HCT116 (cell line): ENCODE measurements around the gene ZNF276. TPM values are rescaled to one million over a fixed set of nuclear protein-coding genes. Genes with fewer than 3 reads are reported as not detected.

ENCODE experiments used
- ATAC-seq: fragments of 200-7000 bp; cut with Tn5 transposase; 2 replicates; pipeline ENCODE4 v1.9.1; 2020; ENCODE audit warnings: mild to moderate bottlenecking, moderate library complexity
- BruUV-seq: library from RNA; stranded (reverse); fragments of 400-500 nt; replicated peaks from 2 replicates; lab custom pipeline; 2021; lab: Mats Ljungman, UMichigan
- CTCF ChIA-PET: fragments of 300-600 bp; sonication (Branson Sonifier 250); formaldehyde crosslinking; loops from one replicate; lab custom pipeline; 2021; ENCODE audit warnings: antibody characterized with exemption; lab: Charles Lee
- POLR2A ChIA-PET: fragments of 300-600, 350-600 bp; sonication (Branson Sonifier 250); formaldehyde crosslinking; loops from one replicate; lab custom pipeline; 2021; ENCODE audit warnings: antibody characterized with exemption; lab: Charles Lee
- RAD21 ChIA-PET, 2 experiments: fragments of 300-600 bp; sonication (Branson Sonifier 250); formaldehyde crosslinking; loops; one replicate each; lab custom pipeline; 2023; ENCODE audit warnings: low total read pairs in 2 of 2; ENCODE audit not compliant: uncharacterized antibody in 2 of 2, unreplicated experiment in 2 of 2, low non-redundant PET in 1 of 2; lab: Charles Lee
- DNase-seq: peaks from one replicate; pipeline ENCODE4 v3.0.0-alpha.2; 2010; ENCODE audit warnings: low read depth, low spot score
- H2AFZ ChIP-seq: fragments of 200-600 bp; shearing (Covaris generic), sonication (generic); 2 replicates; pipeline ENCODE4 v1.6.1; 2017; ENCODE audit warnings: low read depth, mixed run types, mixed read lengths, antibody characterized with exemption, low read length; ENCODE audit not compliant: poor library complexity, severe bottlenecking
- H3K27ac ChIP-seq: 2 replicates; pipeline ENCODE4 v1.5.1; 2012; ENCODE audit warnings: low read depth, low read length
- H3K27me3 ChIP-seq: fragments of 200-600 bp; sonication (generic); 2 replicates; pipeline ENCODE4 v1.6.1; 2016; ENCODE audit warnings: mixed run types, low read length, mixed read lengths; ENCODE audit not compliant: insufficient read depth
- H3K36me3 ChIP-seq, 2 experiments: fragments of 200-500 bp in 1 of 2; fragments of 200-600 bp in 1 of 2; sonication (Bioruptor generic) in 1 of 2; sonication (generic) in 1 of 2; 2 replicates each; pipeline versions ENCODE4 v1.5.1 to v1.6.1; 2014 to 2016; ENCODE audit warnings: low read length in 2 of 2, inconsistent platforms in 1 of 2, mixed read lengths in 1 of 2, mixed run types in 1 of 2; ENCODE audit not compliant: insufficient read depth in 2 of 2, control insufficient read depth in 1 of 2
- H3K4me1 ChIP-seq, 2 experiments: fragments of 200-600 bp in 1 of 2; sonication (generic) in 1 of 2; 2 replicates each; pipeline versions ENCODE4 v1.5.1 to v1.6.1; 2012 to 2017; ENCODE audit warnings: low read length in 2 of 2, inconsistent platforms in 1 of 2, mild to moderate bottlenecking in 1 of 2, mixed read lengths in 1 of 2, mixed run types in 1 of 2, moderate library complexity in 1 of 2; ENCODE audit not compliant: insufficient read depth in 2 of 2, control insufficient read depth in 1 of 2
- H3K4me2 ChIP-seq: fragments of 200-600 bp; sonication (generic); 2 replicates; pipeline ENCODE4 v1.6.1; 2017; ENCODE audit warnings: mixed run types, low read length, mixed read lengths
- H3K4me3 ChIP-seq, 2 experiments: fragments of 200-600 bp in 1 of 2; sonication (generic) in 1 of 2; replicated peaks in 1 of 2; 2 replicates each; pipeline ENCODE4 v1.5.1; 2011 to 2016; ENCODE audit warnings: low read length in 2 of 2, control low read depth in 1 of 2, low read depth in 1 of 2, mild to moderate bottlenecking in 1 of 2, mixed read lengths in 1 of 2, mixed run types in 1 of 2
- H3K79me2 ChIP-seq: fragments of 200-600 bp; sonication (generic); 2 replicates; pipeline ENCODE4 v1.6.1; 2017; ENCODE audit warnings: mild to moderate bottlenecking, mixed run types, low read length, moderate library complexity, mixed read lengths; ENCODE audit not compliant: insufficient read depth
- H3K9ac ChIP-seq: fragments of 200-600 bp; sonication (generic); 2 replicates; pipeline ENCODE4 v1.6.1; 2016; ENCODE audit warnings: low read length, mixed read lengths
- H3K9me2 ChIP-seq: fragments of 200-600 bp; sonication (generic), shearing (Covaris generic); 2 replicates; pipeline ENCODE4 v1.6.1; 2017; ENCODE audit warnings: mixed run types, mild to moderate bottlenecking, moderate library complexity; ENCODE audit not compliant: insufficient read depth
- H3K9me3 ChIP-seq, 2 experiments: fragments of 200-500 bp in 1 of 2; fragments of 200-600 bp in 1 of 2; sonication (Bioruptor generic) in 1 of 2; sonication (generic) in 1 of 2; 2 replicates each; pipeline ENCODE4 v1.6.1; 2014 to 2017; ENCODE audit warnings: low read length in 2 of 2, mixed read lengths in 2 of 2, inconsistent platforms in 1 of 2, low read depth in 1 of 2, mild to moderate bottlenecking in 1 of 2, mixed run types in 1 of 2, moderate library complexity in 1 of 2; ENCODE audit not compliant: control insufficient read depth in 1 of 2, insufficient read depth in 1 of 2
- H4K20me1 ChIP-seq: fragments of 200-600 bp; sonication (generic), shearing (Covaris generic); 2 replicates; pipeline ENCODE4 v1.6.1; 2017; ENCODE audit warnings: mixed run types, mild to moderate bottlenecking, moderate library complexity; ENCODE audit not compliant: insufficient read depth
- ATF3 ChIP-seq: IDR thresholded peaks from 2 replicates; pipeline ENCODE4 v1.6.1; 2012
- CTCF ChIP-seq, 3 experiments: fragments of 200-600 bp in 1 of 3; sonication (generic) in 1 of 3; IDR thresholded peaks in 2 of 3; conservative IDR thresholded peaks in 1 of 3; 2 replicates each; pipeline ENCODE4 v1.5.1; 2012 to 2017; ENCODE audit warnings: low read depth in 2 of 3, low read length in 2 of 3, antibody characterized with exemption in 1 of 3, borderline replicate concordance in 1 of 3, control low read depth in 1 of 3, mild to moderate bottlenecking in 1 of 3, mixed read lengths in 1 of 3, mixed run types in 1 of 3, moderate library complexity in 1 of 3; ENCODE audit not compliant: insufficient read depth in 1 of 3
- EZH2 ChIP-seq: fragments of 200-600 bp; sonication (generic); IDR thresholded peaks from 2 replicates; pipeline ENCODE4 v1.6.1; 2017; ENCODE audit warnings: antibody characterized with exemption, mixed run types
- EZH2phosphoT487 ChIP-seq: fragments of 200-600 bp; IDR thresholded peaks from 2 replicates; pipeline ENCODE4 v1.6.1; 2018; ENCODE audit warnings: antibody characterized with exemption, borderline replicate concordance
- POLR2AphosphoS5 ChIP-seq: IDR thresholded peaks from 2 replicates; pipeline ENCODE4 v1.6.1; 2011; ENCODE audit warnings: mild to moderate bottlenecking, low read depth, low read length, moderate library complexity
- SIN3A ChIP-seq: IDR thresholded peaks from 2 replicates; pipeline ENCODE4 v1.6.1; 2012; ENCODE audit warnings: low read depth
- SRF ChIP-seq: IDR thresholded peaks from 2 replicates; pipeline ENCODE4 v1.6.1; 2012; ENCODE audit warnings: low read depth
- ZFX ChIP-seq: fragments of 450-650 bp; IDR thresholded peaks from 2 replicates; pipeline ENCODE4 v1.6.1; 2017
- ZNF274 ChIP-seq: fragments of 200-500 bp; sonication (Bioruptor generic); IDR thresholded peaks from 2 replicates; pipeline ENCODE4 v1.6.1; 2014; ENCODE audit warnings: mild to moderate bottlenecking, low read depth, low read length, inconsistent platforms
- intact Hi-C: fragments of 100-400 bp; cut with micrococcal nuclease; formaldehyde crosslinking; loops from 2 replicates; pipeline ENCODE4 v1.10.0; 2022
- total RNA-seq: library from RNA; stranded (reverse); gene quantifications from one replicate; pipeline ENCODE4 v1.2.1, GENCODE V29; 2021; ENCODE audit not compliant: unreplicated experiment

The ZNF276 gene
- total RNA-seq, 1 experiment from 2014 or later = 49.9 TPM

GRCh38 chr16:89738072-89738377 is 16.7 kb downstream of the ZNF276 start:
- no peaks in the 10 kb centered on the region for H3K27me3 ChIP-seq
- H3K9me2 ChIP-seq = no peaks in the 10 kb centered on the region
- no peak for DNase-seq
- peaks cover 8% of the 10 kb centered on the region; the same call in 1 of the 2 replicates for H3K79me2 ChIP-seq
- H4K20me1 ChIP-seq = no peaks in the 10 kb centered on the region; the same call in 1 of the 2 replicates
- H3K9me3 ChIP-seq = no peaks in the 10 kb centered on the region
- ChIA-PET RAD21 (no interaction called here), POLR2A (no interaction called here), CTCF (no interaction called here)
- H3K4me1 ChIP-seq = no peaks in the 10 kb centered on the region
- peak; percentile 7; the same call in 1 of the 2 replicates for ATAC-seq
- H3K4me2 ChIP-seq = no peak overlapping the region
- TSS peak; percentile 14 for BruUV-seq
- H3K9ac ChIP-seq = no peak overlapping the region
- intact Hi-C loops = loop anchor here (5.0 kb wide), 1 partner anchor 49 kb away; no protein-coding TSS in a partner anchor
- no peak overlapping the region for H2AFZ ChIP-seq
- H3K27ac ChIP-seq = peak overlapping the region; percentile 19; the same call in 1 of the 2 replicates
- peaks cover 74 to 86% of the 10 kb centered on the region in 2 experiments for H3K36me3 ChIP-seq
- no peak for TF ChIP-seq POLR2AphosphoS5
- TF ChIP-seq SRF = no peak
- H3K4me3 ChIP-seq = no peak overlapping the region

DNA sequence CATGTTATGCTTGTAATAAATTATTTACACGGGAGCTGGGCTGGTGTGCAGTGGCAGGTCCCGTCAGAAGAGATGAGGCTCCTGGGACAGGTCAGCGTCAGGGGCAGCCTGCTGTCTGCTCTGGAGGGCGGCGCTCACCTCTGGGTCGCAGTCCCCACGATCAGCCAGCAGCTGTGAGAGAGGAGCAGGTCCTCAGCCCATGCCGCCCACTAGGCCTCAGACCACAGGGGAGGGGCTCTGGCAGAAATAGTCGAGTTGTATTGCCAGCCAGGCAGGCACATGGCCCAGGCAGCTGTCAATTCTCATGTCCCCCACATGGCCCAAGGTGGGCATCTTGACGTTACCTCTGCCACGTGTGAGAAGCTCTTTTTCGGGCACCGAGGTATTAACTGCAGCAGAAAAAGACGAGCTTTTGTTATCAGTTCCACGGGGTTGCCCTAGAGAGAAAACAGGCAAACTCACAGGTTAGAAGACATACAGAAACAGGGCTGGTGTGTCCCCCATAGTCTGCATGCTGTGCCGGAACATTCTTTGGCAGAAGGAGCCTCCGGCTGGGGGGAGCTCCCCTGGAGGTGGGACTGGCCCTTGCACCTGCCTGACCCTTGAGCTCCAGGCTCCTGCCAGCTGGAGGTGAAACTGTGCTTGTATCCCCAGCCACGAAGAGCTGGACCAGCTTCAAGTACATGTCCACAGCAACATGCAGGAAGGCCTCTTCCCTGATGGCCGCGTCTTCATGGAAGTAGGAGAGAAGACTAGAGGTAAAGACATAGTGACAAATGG is 17.4 kb downstream of the ZNF276 start:
- ChIA-PET POLR2A (interaction anchor here (0.6 kb wide), 1 partner anchor 487 kb away, joined by 3 read pairs; no protein-coding TSS in a partner anchor), CTCF (no interaction called here), RAD21 (no interaction called here)
- H3K4me1 ChIP-seq = no peaks in the 10 kb centered on the region
- DNase-seq = no peak
- ATAC-seq = peak; percentile 7; the same call in 1 of the 2 replicates
- intact Hi-C loops = loop anchor here (5.0 kb wide), 1 partner anchor 49 kb away; no protein-coding TSS in a partner anchor
- peak overlapping the region; percentile 19 for H3K27ac ChIP-seq
- H3K4me2 ChIP-seq = no peak overlapping the region
- TF ChIP-seq EZH2phosphoT487 (no peak), ZFX (peak; percentile 28; the same call in 1 of the 2 replicates), CTCF (IDR thresholded peaks at IDR 0.05 in 2 of 3, conservative IDR thresholded peaks at IDR 0.05 in 1 of 3; ENCODE audit: borderline replicate concordance in 1 of 3, insufficient read depth in 1 of 3, low read depth in 2 of 3, low read length in 2 of 3) (no peak), ZNF274 (no peak), EZH2 (no peak), ATF3 (no peak), SIN3A (0 out of 2 replicates have a peak, but pooled peaks have one; percentile 28)
- H4K20me1 ChIP-seq = no peaks in the 10 kb centered on the region; the same call in 1 of the 2 replicates
- no TSS peak for BruUV-seq
- H3K4me3 ChIP-seq = no peak overlapping the region
- no peaks in the 10 kb centered on the region for H3K27me3 ChIP-seq
- H3K9ac ChIP-seq = no peak overlapping the region
- peaks cover 68 to 82% of the 10 kb centered on the region in 2 experiments for H3K36me3 ChIP-seq
- H3K9me3 ChIP-seq = no peaks in the 10 kb centered on the region
- peaks cover 8% of the 10 kb centered on the region; the same call in 1 of the 2 replicates for H3K79me2 ChIP-seq
- H3K9me2 ChIP-seq = no peaks in the 10 kb centered on the region
- no peak overlapping the region for H2AFZ ChIP-seq
